NCI-H2171 treated with DMSO at 0.1 percent for 48 hours (cell line): ENCODE results near the gene TPSG1.
"Not testable (repeated sequence)": the region's sequence is repeated elsewhere in the genome, so short reads cannot be mapped to it uniquely, and the experiment has no call there.

Experiments
- DNase-seq: peaks from one replicate; lab custom pipeline; 2025; lab: John Stamatoyannopoulos, UW

TPSG1 gene

DNA sequence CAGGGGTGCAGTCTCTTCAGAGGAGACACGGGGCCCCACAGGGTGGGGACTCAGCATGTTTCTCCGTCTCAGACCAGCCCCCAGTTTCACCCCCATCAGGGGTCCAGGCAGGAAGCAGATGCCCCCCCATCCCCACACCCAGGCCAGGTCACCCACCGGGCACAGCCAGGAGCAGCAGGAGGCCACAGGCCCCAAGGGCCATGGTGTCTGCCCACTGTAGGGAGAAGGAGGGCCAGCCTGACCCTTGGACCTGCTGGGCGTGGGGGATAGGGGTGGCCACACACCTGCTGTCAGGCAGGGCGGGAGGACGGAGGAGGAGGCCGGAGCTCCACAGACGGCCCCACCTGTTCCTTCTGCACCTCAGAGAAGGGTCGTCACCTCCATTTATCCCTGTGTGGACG lies at the start of gene TPSG1:
TPSG1 (minus strand) TSS at position 218 of the 401 bp plus-strand sequence; CDS start at position 202, 16 bp downstream.
- no peak for DNase-seq

DNA sequence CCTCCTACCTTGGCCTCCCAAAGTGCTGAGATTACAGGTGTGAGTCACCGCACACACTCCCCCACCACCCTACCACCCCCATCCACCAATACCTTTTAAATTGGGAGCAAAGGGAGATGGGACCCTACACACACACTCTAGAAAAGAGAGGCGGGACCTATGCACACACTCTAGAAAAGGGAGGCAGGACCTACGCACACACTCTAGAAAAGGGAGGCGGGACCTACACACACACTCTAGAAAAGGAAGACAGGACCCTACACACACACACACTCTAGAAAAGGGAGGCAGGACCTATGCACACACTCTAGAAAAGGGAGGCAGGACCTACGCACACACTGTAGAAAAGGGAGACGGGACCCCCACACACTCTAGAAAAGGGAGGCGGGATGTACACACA lies 49.7 kb upstream of the TPSG1 start:
- DNase-seq = no peak

DNA sequence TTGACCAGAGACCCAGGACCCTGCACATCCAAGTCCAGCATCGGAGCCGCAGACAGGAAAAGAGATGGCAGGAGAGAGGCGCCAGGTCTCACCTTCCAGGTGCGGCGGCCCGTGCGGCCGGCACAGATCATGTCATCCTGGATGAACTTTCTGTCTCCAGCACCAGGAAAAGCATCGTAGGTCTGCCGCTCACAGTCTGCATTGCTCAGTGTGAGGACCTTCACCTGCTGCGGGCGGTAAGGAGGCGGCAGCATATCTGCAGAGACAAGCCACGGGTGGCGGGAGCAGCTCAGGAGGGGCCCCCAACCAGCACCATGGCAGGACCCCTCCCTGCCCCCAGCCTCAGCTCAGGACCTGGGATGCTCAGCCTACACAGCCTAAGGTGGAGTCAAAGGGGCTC lies 48.7 kb upstream of the TPSG1 start:
- no peak for DNase-seq

DNA sequence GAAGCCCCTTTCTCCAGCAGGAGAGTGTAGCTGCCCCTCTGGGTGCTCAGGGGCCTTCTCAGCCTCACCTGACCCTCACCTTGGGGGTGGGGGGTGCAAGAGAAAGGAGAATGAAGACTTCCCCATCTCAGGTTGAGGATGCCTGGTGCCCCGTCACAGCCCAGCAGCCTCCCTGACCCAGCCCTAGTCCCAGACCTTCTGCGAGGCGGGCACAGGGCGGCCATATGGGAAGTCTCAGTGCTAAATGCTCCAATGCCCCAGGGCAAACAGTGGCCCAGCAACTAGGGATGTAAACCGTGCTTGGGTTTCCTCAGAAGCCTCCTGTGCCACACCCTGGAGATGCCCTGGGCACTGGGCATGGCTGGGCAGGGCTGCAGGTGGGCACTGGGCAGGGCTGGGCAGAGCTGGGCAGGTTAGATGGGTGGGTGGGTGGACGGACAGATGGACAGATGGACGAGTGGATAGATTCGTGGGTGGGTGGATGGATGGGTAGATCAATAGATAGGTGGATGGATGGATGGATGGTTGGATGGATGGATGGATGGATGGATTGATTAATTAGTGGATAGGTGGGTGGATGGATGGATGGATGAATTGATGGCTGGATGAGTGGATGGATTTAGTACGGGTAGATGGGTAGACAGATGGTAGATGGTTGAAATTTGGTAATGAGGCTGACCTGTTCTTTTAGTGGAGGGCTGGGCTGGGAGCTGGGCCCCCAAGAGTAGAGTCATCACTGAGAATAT lies 47.6 kb upstream of the TPSG1 start:
- peak; percentile 34 for DNase-seq

DNA sequence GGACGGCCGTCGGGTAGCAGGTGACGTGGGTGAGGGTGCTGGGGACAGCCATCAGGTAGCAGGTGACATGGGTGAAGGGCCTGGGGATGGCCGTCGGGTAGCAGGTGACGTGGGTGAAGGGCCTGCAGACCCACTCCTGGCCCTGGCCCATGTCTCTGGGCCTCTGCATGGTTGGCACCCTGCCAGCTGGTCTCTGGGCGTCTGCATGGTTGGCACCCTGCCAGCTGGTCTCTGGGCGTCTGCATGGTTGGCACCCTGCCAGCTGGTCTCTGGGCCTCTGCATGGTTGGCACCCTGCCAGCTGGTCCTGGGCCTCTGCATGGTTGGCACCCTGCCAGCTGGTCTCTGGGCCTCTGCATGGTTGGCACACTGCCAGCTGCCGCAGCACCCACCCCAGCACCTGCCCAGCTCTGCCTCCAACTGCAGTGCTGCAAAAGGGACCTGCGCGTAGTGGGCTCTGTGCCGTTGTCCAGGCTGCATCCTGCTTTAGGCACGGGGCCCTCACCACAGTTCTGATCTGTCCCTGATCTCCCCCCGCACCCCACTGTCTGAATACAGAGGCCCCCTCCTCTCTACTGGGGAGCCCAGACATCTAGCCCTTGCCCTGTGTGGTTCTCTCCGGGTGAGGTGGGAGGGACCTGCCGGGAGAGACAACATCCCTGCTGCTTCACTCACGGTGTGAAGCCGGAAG lies 46.8 kb upstream of the TPSG1 start:
- peak; percentile 82 for DNase-seq

DNA sequence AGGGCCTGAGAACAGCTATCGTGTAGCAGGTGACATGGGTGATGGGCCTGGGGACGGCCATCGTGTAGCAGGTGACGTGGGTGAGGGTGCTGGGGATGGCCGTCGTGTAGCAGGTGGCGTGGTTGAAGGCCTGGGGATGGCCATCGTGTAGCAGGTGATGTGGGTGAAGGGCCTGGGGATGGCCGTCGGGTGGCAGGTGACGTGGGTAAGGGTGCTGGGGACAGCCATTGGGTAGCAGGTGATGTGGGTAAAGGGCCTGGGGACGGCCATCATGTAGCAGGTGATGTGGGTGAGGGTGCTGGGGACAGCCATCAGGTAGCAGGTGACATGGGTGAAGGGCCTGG lies 46.3 kb upstream of the TPSG1 start:
- no peak for DNase-seq

DNA sequence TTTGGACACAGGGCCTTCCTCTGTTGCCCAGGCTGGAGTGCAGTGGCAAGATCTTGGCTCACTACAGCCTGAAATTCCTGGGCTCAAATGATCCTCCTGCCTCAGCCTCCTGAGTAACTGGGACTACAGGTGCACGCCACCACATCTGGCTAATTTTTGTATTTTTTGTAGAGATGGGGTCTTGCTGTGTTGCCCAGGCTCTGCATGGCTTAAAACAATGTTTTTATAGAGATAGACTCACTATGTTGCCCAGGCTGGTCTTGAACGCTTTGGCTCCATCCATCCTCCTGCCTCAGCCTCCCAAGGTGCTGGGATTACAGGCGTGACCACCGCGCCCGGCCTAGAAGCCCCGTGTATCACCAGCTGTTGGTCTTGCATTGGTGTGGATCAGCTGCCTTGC lies 44.4 kb upstream of the TPSG1 start:
- not testable (repeated sequence) for DNase-seq

DNA sequence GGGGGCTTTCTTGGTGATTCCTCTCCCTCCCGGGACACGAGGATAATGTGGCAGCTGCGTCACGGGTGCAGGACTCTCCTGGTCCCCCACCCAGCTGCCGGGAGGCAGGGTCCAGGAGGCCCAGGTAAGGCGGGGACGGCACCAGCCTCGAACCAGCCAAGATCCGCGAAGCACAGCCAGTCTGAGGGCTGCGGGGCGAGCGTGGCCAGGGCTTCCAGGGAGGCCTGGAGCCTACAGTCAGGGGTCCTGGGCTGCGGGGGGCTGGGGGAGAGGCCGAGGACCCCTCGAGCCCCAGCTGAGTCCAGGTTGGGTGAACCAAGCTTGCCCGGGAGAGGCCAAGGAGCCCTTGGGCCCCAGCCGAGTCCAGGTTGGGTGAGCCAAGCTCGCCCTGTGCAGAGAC lies 40.8 kb upstream of the TPSG1 start:
- no peak for DNase-seq

DNA sequence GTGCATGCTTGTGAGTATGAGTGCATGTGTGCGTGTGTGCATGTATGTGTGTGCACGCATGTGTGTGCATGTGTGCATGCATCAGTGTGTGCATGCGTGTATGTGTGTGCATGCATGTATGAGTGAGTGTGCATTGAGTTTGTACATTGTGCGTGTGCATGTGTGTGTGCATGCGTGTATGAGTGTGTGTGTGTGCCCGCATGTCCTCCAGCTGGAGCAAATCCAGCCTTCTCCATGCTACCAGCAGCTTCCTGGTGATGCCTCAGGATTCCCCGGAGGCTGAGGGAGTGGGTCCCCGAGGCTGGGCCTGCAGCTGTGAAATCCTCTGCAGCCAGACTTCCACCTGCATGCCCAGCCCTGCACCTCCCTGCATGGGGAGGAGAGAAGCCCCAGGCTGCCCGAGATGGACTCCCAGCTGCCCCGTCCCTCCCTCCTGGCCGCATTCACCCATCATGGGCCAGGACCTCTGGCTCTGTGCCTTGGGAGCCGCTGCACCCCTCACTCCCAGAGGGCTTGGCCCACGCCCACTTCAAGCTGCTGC lies 40.1 kb upstream of the TPSG1 start:
- no peak for DNase-seq

DNA sequence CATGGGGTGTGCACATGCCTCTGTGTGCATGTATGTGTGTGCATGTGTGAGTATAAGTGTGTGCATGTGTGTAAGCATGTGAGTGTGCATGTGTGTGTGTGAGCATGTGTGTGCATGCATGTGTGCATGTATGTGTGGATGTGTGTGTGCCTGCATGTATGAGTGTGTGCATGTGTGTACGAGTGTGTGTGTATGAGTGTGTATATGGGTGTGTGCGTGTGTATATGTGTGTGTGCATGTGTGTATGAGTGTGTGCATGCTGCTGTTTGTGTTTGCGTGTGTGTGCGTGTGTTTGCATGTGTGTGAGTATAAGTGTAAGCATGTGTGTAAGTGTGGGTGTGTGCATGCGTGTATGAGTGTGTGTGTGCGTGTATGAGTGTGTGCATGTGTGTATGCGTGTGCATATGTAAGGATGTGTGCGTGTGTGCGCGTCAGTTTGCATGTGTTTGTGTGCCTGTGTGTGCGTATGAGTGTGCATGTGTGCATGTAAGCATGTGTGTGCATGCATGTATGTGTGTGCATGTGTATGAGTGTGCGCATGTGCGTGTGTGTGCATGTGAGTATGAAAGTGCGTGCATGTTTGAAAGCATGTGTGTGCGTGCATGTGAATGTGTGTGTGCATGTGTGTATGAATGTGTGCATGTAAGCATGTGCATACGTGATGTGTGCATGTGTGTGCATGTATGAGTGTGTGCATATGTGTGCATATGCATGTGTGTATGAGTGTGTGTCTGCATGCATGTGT lies 39.4 kb upstream of the TPSG1 start:
- DNase-seq = no peak

DNA sequence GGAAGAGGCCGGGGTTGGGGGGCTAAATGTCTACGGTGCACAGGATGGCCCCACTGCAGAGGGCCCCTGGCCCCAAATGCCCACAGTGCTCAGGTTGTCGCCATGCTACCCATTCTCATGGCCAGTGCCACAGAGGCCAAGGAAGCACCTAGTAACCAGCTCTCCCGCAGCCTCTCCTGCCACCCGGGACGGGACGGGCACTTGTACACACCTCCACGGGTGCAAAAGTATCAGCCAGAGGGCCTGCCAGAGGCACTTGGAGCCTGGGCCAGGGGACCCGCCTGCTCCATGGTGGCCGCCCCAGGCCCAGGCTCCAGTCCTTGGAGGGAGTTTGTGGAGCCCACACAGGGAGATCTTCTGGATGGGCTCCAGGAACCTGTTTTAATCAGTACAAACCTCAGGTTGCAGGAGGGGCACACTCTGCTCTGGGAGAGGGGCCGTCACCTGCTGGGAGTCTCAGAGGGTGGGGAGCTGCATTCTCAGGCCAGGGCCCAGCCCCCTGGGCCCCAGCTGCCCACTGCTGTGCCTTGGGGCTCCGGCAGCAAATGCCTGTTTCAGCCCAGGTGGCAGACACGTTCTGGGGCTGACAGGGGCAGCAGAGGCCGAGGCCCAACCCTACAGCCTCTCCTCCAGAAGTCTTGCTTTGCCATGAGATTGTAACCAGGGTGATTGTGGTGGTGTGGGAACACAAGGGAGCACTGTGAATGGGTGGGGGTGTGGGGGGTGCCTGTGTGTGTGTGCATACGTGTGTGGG lies 38.7 kb upstream of the TPSG1 start:
- no peak for DNase-seq

DNA sequence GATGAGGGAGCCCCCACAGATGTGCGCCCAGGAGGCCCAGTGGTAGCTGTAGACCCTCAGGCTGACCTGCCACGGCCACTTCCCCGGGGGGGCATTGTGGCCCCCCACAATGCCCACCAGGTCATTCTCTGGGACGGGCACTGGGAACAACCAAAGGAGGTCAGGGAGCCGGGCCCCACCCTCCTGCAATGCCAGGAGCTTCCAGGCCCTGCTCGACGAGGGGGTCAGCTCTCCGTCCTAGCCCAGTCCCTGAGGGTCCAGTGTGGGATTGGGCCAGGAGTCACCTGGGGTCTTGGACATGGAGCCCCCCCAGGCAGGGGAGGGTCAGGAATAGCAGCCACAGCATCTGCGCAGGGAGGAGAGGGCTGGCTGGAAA lies 37.8 kb upstream of the TPSG1 start:
- DNase-seq = no peak

DNA sequence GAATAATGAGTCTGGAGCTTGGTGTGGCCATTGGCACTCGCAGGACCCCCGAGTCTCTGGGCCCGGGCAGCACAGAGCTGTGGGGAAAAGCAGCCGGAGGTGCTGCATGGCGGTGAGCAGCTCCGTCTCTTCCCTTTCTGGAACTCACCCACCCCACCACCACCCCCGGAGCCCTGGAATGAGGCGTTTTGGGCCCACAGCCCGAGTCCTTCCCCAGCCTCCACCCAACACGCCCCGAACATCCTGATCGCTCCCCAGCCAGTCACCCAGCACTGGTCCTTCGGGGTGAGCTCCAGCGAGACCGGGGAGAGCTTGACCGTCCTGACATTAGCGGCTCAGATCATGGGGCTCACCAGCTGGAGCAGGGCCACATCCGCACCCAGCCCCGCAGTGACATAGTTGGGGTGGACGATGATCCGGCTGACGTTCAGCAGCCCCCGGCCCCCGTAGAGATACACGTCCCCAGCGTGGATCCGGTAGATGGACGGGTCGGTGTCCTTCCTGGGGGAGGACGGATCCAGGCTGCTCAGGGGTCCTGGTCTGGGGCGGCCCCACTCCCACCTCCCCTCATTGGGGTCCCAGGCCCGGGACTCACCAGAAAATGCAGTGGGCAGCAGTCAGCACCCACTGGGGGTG lies 37.3 kb upstream of the TPSG1 start:
- DNase-seq = no peak

DNA sequence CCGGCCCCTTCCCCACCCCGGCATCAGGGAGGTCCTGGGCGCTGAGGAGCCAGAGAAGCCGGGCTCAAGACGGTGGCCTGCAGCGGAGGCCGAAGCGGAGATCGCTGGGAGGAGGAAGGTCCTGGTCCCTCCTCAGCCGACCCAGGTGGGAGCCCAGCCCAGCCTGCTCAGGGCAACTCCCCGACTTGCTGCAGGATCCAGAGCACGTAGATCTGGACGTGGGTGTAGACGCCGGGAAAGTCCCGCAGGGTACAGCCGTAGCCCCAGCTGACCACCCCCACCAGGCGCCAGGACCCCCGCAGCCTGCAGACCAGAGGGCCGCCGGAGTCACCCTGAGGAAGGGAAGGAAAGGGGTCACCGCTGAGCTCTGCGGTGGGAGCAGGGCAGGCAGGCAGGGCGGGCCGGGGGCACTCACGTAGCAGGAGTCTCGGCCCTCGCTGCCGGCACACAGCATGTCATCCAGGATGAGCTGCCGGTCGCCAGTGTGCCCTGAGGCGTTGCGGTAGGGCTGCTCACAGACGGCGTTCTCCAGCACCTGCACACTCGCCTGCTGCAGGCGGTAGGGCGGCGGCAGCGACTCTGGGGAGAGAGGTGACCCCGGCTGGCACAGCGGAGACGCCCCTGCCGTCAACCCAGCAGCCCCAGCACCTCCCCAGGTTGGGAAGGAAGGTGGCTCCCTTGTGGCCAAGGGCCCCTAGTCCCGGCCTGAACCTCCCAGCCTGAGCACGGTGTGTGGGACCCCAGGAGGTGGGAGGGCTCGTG lies 36.2 kb upstream of the TPSG1 start:
- DNase-seq = no peak

DNA sequence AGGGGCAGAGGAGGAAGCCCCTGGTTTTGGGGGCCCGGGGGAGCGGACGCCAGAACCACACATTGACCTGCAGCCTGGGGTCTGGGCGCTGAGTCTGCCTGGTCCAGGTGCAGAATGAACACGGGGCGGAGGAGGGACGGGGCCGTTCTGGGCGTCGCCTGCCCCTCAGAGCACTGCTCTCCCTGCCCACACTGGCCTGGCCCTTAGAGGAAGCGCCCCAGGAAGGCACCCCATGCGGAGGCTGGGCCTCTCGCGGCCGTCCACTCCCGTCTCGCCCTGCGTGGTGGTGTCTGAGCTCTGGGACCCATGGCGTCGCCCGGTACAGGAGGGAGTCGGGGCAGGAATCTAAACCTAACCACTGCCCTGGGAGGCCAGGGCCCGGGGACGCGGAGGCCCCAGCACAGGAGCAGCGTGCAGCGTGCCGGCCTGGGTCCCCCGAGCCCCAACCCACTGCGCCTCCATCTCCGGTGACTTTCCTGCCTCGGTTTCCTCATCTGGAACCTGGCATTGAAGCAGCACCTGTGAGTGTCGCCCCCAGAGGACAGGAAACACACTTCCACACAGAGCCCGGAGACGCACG lies 35.1 kb upstream of the TPSG1 start:
- DNase-seq = no peak

DNA sequence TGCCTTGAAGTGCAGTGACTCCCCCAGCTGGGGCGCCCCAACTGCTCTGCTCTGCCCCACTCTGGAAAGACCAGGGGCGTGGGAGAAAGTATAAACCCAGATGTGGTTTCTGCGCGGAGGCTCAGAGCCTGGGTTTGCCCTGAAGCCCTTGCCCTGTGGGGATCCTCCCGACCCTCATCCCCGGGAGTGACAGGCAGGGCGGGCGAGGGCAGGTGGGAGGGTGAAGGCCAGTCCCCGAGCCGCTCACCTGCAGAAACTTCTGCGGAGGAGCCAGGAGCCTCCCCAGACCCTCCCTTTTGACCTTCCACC lies 34.6 kb upstream of the TPSG1 start:
- DNase-seq = no peak

DNA sequence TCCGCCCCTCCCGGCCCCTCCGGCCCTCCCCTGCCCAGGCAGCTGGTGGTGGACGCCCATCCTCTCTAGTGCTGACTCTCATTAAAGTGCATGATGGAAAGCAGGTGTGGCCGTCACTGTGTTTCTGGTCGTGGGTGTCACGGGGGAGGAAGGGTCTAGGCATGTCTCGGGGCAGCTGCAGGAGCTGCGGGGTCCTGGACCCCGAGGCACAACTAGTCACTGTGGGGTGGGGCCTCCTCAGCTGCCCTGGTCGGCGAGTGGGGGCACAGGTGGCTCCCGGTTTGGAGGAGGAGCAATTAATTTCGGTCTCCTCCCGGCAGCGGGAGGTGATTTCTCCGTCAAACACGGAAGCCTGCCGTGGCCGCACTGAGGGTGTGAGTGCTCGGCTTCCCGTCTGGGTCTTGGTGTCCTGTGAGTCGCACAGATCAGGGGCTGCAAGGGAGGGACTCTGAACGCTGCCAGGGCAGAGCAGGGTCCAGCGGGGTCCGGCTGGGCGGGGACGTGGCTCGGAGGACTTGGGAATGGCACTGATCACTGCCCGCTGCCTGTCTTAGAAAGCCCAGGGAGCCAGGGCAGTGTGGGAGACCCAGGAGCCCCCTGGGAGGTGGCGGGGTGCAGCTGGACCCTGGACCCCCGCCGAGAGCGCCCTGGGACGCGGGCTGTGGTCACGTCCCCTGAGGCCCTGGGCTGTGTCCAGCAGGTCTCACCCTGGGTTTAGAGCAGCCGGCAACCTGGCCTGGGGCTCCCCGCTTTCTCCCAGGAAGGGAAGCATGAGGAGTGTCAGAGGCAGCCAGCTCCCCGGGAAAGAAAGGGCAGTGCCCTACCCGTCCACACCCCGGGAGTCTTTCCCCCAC lies 34.1 kb upstream of the TPSG1 start:
- no peak for DNase-seq

DNA sequence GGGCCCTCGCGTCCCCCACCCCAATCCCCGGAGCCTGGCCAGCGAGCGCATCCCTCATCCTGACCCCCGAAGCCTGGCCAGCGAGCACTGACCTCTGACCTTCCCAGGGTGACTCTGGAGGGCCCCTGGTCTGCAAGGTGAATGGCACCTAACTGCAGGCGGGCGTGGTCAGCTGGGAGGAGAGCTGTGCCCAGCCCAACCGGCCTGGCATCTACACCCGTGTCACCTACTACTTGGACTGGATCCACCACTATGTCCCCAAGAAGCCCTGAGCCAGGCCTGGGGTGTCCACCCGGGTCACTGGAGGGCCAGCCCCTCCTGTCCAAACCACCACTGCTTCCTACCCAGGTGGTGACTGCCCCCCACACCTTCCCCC lies 33.1 kb upstream of the TPSG1 start:
- no peak for DNase-seq

DNA sequence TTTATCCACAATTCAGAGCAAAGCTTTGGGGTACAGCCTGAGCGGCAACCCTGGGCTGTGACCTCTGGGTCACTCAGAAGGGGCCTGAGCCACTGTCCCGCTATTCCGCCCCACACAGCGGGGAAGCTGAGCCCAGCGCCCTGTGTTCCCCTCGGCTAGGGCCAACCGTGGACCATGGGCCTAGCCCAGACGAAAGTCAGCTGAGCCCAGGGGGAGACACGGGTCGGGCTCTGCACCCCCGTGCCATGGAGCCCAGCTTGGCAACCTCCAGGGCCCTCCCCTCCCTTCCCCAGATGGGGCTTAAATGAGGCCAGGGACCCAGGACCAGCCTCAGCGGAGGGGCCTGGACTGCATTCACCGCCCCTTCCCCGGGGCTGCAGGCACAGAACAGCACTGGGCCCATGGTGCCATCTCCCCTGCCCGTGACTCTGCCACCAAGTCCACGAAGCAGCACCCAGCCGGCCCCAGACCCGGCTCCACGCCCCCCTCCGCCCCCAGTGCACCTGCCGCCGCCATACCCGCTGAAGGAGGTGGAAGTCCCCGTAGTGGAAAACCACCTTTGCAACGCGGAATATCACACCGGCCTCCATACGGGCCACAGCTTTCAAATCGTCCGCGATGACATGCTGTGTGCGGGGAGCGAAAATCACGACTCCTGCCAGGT lies 32.6 kb upstream of the TPSG1 start:
- DNase-seq = no peak
